HL-60 (cell line): ENCODE results near the gene S100B.

Source experiments
- DNase-seq, 2 experiments: peaks; one replicate each; pipeline ENCODE4 v3.0.0-alpha.2; 2010 to 2020; ENCODE audit warnings: low read depth in 1 of 2, low spot score in 1 of 2
- H3K27ac ChIP-seq: fragments of 250-450 bp; sonication (Bioruptor Pico); replicated peaks from 2 replicates; pipeline ENCODE4 v1.5.1; 2020; ENCODE audit warnings: mild to moderate bottlenecking, moderate library complexity
- H3K27me3 ChIP-seq: fragments of 250-450 bp; sonication (Bioruptor Pico); 2 replicates; pipeline ENCODE4 v1.5.1; 2021; ENCODE audit warnings: mild to moderate bottlenecking, moderate library complexity; ENCODE audit not compliant: insufficient read depth, poor library complexity, severe bottlenecking
- H3K4me3 ChIP-seq: replicated peaks from 2 replicates; pipeline ENCODE4 v1.5.1; 2011; ENCODE audit warnings: mild to moderate bottlenecking, control low read depth, low read length; ENCODE audit not compliant: insufficient read depth
- GABPA ChIP-seq: IDR thresholded peaks from 2 replicates; pipeline ENCODE4 v1.6.1; 2012; ENCODE audit warnings: low read depth
- POLR2AphosphoS5 ChIP-seq: IDR thresholded peaks from 2 replicates; pipeline ENCODE4 v1.6.1; 2012; ENCODE audit warnings: low read depth
- SPI1 ChIP-seq: IDR thresholded peaks from 2 replicates; pipeline ENCODE4 v1.6.1; 2012; ENCODE audit warnings: low read depth, mild to moderate bottlenecking, borderline replicate concordance
- TF ChIP-seq, protein P1 (sequence below): IDR thresholded peaks from one replicate; pipeline ENCODE4 v1.5.1; 2011; ENCODE audit warnings: low read length, control low read depth, inconsistent platforms; ENCODE audit not compliant: insufficient read depth
- TF ChIP-seq, protein P2 (sequence below): IDR thresholded peaks from 2 replicates; pipeline ENCODE4 v1.6.1; 2012; ENCODE audit warnings: low read depth; ENCODE audit not compliant: insufficient replicate concordance

The S100B gene

DNA sequence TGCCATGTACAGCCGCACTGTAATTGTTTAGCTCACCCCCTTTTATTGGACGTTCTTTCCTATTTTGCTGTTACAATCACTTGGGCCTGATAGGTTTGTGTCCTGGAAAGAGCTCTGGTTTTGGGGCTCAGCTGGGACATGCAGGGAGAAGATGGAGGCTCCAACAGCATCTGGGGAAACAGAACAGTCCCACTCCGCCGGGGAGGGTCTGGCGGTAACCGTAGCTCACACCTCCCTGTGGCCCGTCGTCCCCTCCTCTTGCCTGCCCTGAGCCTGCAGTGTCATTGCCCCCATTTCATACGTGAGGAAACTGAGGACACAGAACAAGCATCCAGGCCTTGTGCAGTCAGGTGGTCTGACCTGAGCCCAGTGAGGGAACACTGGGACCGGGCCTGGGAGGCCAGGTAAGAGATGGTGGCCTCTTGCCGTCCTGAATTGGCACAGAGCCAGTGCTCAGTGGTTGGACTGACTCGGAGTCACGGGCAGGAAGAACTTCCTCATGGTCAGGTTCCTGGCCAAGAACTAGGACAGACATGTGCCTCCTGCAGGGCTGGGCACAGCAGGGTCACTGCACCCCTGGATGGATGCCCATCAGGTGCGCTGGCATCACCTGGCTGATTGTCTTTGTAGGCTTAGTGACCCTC lies 41.8 kb downstream of the S100B start:
- DNase-seq, result peak; percentile 29 to 33
- Histone ChIP-seq H3K27ac (no peak overlapping the region), H3K27me3 (no peaks in the 10 kb centered on the region), H3K4me3 (no peak overlapping the region)
- TF ChIP-seq POLR2AphosphoS5 (peak; percentile 21; the same call in 1 of the 2 replicates), GABPA (no peak), SPI1 (no peak)
- TF ChIP-seq, protein P1, sequence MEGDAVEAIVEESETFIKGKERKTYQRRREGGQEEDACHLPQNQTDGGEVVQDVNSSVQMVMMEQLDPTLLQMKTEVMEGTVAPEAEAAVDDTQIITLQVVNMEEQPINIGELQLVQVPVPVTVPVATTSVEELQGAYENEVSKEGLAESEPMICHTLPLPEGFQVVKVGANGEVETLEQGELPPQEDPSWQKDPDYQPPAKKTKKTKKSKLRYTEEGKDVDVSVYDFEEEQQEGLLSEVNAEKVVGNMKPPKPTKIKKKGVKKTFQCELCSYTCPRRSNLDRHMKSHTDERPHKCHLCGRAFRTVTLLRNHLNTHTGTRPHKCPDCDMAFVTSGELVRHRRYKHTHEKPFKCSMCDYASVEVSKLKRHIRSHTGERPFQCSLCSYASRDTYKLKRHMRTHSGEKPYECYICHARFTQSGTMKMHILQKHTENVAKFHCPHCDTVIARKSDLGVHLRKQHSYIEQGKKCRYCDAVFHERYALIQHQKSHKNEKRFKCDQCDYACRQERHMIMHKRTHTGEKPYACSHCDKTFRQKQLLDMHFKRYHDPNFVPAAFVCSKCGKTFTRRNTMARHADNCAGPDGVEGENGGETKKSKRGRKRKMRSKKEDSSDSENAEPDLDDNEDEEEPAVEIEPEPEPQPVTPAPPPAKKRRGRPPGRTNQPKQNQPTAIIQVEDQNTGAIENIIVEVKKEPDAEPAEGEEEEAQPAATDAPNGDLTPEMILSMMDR, result no peak
- TF ChIP-seq, protein P2, sequence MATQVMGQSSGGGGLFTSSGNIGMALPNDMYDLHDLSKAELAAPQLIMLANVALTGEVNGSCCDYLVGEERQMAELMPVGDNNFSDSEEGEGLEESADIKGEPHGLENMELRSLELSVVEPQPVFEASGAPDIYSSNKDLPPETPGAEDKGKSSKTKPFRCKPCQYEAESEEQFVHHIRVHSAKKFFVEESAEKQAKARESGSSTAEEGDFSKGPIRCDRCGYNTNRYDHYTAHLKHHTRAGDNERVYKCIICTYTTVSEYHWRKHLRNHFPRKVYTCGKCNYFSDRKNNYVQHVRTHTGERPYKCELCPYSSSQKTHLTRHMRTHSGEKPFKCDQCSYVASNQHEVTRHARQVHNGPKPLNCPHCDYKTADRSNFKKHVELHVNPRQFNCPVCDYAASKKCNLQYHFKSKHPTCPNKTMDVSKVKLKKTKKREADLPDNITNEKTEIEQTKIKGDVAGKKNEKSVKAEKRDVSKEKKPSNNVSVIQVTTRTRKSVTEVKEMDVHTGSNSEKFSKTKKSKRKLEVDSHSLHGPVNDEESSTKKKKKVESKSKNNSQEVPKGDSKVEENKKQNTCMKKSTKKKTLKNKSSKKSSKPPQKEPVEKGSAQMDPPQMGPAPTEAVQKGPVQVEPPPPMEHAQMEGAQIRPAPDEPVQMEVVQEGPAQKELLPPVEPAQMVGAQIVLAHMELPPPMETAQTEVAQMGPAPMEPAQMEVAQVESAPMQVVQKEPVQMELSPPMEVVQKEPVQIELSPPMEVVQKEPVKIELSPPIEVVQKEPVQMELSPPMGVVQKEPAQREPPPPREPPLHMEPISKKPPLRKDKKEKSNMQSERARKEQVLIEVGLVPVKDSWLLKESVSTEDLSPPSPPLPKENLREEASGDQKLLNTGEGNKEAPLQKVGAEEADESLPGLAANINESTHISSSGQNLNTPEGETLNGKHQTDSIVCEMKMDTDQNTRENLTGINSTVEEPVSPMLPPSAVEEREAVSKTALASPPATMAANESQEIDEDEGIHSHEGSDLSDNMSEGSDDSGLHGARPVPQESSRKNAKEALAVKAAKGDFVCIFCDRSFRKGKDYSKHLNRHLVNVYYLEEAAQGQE, result no peak

DNA sequence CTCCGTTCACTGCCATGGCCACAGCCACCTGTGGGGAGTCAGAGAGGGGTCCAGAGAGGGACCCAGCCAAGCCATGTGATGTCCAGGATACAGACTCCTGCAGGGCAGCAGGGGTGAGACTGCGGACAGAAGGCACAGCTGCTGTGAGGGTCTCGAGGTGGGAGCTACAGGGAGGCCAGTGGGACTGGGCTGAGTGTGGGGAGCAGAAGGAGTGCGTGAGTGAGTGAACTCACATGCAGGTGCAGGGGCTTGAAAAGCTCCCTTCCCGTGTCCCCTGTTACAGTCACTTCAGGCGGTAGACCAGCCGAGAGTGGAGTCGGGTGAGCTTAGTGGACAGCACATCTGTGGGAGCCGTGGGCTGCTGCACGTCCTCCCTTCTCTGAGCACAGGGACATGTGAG lies 42.4 kb downstream of the S100B start:
- TF ChIP-seq GABPA, result no peak
- TF ChIP-seq POLR2AphosphoS5, result no peak
- TF ChIP-seq, protein P1, result no peak
- TF ChIP-seq, protein P2, result no peak
- TF ChIP-seq SPI1, result no peak
- Histone ChIP-seq H3K27ac (no peak overlapping the region), H3K27me3 (no peaks in the 10 kb centered on the region), H3K4me3 (no peak overlapping the region)
- no peak for DNase-seq

DNA sequence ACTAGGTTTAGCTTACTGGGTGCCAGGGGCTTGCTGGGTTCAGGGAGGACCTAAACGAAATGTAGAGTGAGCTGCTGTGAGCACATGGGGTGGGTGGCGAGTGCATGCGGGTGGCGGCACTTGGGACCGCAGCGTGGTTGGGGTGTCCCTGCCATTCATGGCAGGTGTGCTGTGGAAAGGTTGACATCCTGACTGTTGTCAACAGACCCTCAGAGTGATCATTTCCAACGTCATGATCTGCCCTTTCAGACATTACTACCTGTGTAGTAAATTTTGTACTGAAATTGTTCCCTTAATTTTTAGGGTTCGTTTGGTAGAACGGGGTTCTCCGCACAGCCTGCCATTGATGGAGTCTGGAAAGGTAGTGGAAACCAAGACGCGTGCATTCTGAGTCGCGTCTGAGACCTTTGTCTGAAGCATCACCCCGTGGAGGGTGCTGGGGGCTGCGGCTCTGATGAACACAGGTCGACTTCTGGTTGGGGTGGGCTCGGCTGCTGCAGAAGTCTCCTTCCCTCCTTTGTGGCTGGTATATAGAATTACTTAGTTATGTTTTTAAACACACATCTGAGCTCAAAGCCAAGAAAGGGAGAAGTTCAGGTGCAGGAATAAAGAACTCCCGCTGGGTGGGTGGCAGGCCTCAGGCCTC lies 43.3 kb downstream of the S100B start:
- DNase-seq, result no peak
- no peak overlapping the region for H3K4me3 ChIP-seq
- no peaks in the 10 kb centered on the region for H3K27me3 ChIP-seq
- TF ChIP-seq GABPA (no peak), SPI1 (no peak), POLR2AphosphoS5 (no peak)
- TF ChIP-seq, protein P1, result no peak
- TF ChIP-seq, protein P2, result no peak
- H3K27ac ChIP-seq, result no peak overlapping the region
